Hepatocyte (in vitro differentiated cells): ENCODE data around the gene GRK2.

Experiments
- EZH2 ChIP-seq: fragments of 200-600 bp; sonication (generic); IDR thresholded peaks from 2 replicates; pipeline ENCODE4 v1.6.1; 2016; ENCODE audit warnings: antibody characterized with exemption, mild to moderate bottlenecking, borderline replicate concordance
- EZH2phosphoT487 ChIP-seq: fragments of 200-600 bp; sonication (generic); IDR thresholded peaks from one replicate; pipeline ENCODE4 v1.6.1; 2018; ENCODE audit warnings: antibody characterized with exemption, mild to moderate bottlenecking, low read depth, moderate library complexity; ENCODE audit not compliant: unreplicated experiment, severe bottlenecking
- TF ChIP-seq, protein P1 (sequence below): fragments of 200-600 bp; sonication (generic); IDR thresholded peaks from 2 replicates; pipeline ENCODE4 v1.5.1; 2016; ENCODE audit warnings: antibody characterized with exemption, mild to moderate bottlenecking; ENCODE audit not compliant: poor library complexity

DNA sequence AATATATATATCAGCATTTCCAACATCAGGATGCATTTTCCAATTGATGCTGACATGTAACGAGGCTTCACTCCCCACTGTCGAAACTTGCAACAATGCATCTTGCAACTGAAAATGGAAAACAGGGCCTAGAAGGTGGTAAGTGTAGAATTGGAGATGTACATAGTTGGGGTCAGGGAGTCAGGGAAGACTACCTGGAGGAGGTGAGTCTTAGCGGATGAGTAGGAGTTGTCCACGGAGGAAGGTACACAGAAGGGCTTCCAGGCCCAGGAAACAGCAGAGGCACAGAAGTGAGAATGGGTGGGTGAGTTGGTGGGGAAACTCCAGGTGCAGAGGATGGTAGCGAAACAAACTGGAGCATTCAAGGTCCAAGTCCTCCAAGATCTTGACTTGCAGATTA is 2.0 kb upstream of the GRK2 start:
- TF ChIP-seq, protein P1, sequence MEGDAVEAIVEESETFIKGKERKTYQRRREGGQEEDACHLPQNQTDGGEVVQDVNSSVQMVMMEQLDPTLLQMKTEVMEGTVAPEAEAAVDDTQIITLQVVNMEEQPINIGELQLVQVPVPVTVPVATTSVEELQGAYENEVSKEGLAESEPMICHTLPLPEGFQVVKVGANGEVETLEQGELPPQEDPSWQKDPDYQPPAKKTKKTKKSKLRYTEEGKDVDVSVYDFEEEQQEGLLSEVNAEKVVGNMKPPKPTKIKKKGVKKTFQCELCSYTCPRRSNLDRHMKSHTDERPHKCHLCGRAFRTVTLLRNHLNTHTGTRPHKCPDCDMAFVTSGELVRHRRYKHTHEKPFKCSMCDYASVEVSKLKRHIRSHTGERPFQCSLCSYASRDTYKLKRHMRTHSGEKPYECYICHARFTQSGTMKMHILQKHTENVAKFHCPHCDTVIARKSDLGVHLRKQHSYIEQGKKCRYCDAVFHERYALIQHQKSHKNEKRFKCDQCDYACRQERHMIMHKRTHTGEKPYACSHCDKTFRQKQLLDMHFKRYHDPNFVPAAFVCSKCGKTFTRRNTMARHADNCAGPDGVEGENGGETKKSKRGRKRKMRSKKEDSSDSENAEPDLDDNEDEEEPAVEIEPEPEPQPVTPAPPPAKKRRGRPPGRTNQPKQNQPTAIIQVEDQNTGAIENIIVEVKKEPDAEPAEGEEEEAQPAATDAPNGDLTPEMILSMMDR = no peak
- no peak for TF ChIP-seq EZH2
- no peak for TF ChIP-seq EZH2phosphoT487
